HepG2 (cell line): ENCODE results near the gene SALL2. TPM values are rescaled to one million over a fixed set of nuclear protein-coding genes. Genes with fewer than 3 reads are reported as not detected.
A peak's percentile ranks its signal among the peaks of the same experiment; 100 is the strongest.

ENCODE experiments used
- DR1 ChIP-seq: sonication (generic); formaldehyde crosslinking; IDR thresholded peaks from 2 replicates; pipeline ENCODE4 v1.8.0; 2021; ENCODE audit warnings: mild to moderate bottlenecking, missing genetic modification reagents, inconsistent platforms
- HIVEP1 ChIP-seq: sonication (generic); formaldehyde crosslinking; IDR thresholded peaks from 2 replicates; pipeline ENCODE4 v1.4.0; 2020; ENCODE audit warnings: mild to moderate bottlenecking, missing genetic modification reagents
- KDM1A ChIP-seq: IDR thresholded peaks from 2 replicates; pipeline ENCODE4 v1.6.1; 2016; ENCODE audit warnings: missing compliant biosample characterization
- NCOA2 ChIP-seq: sonication (generic); formaldehyde crosslinking; IDR thresholded peaks from 2 replicates; pipeline ENCODE4 v1.8.0; 2022; ENCODE audit warnings: inconsistent platforms
- POLR2G ChIP-seq: fragments of 200-400 bp; formaldehyde crosslinking; IDR thresholded peaks from 2 replicates; pipeline ENCODE4 v1.6.1; 2018; ENCODE audit warnings: mild to moderate bottlenecking, low read depth, low read length, moderate library complexity
- PRDM4 ChIP-seq: sonication (generic); formaldehyde crosslinking; IDR thresholded peaks from 2 replicates; pipeline ENCODE4 v1.9.0; 2021; ENCODE audit warnings: missing genetic modification reagents, borderline replicate concordance
- SRY ChIP-seq: sonication (generic); formaldehyde crosslinking; IDR thresholded peaks from 2 replicates; pipeline ENCODE4 v1.8.0; 2022; ENCODE audit warnings: mild to moderate bottlenecking, missing genetic modification reagents
- TAF15 ChIP-seq: fragments of 200-400 bp; formaldehyde crosslinking; IDR thresholded peaks from one replicate; pipeline ENCODE4 v1.6.1; 2018; ENCODE audit warnings: mild to moderate bottlenecking, low read depth, low read length; ENCODE audit not compliant: poor library complexity, severe bottlenecking
- YY1 ChIP-seq: IDR thresholded peaks from 2 replicates; pipeline ENCODE4 v1.6.1; 2011; ENCODE audit warnings: low read length, low read depth, moderate library complexity, mild to moderate bottlenecking; ENCODE audit not compliant: insufficient read depth, insufficient replicate concordance
- ZBTB46 ChIP-seq: sonication (generic); formaldehyde crosslinking; IDR thresholded peaks from 2 replicates; pipeline ENCODE4 v1.4.0; 2020; ENCODE audit warnings: mild to moderate bottlenecking, missing genetic modification reagents, borderline replicate concordance
- ZNF432 ChIP-seq: sonication (generic); formaldehyde crosslinking; IDR thresholded peaks from 2 replicates; pipeline ENCODE4 v1.5.0; 2020; ENCODE audit warnings: missing genetic modification reagents, mild to moderate bottlenecking, borderline replicate concordance
- ZNF773 ChIP-seq: sonication (generic); formaldehyde crosslinking; IDR thresholded peaks from 2 replicates; pipeline ENCODE4 v1.4.0; 2020; ENCODE audit warnings: missing genetic modification reagents, borderline replicate concordance
- ZNF788 ChIP-seq: sonication (generic); formaldehyde crosslinking; IDR thresholded peaks from 2 replicates; pipeline ENCODE4 v1.5.0; 2020; ENCODE audit warnings: mild to moderate bottlenecking, missing genetic modification reagents, borderline replicate concordance
- ZSCAN29 ChIP-seq: sonication (generic); formaldehyde crosslinking; conservative IDR thresholded peaks from 2 replicates; pipeline ENCODE4 v1.4.0; 2020; ENCODE audit warnings: mild to moderate bottlenecking, missing genetic modification reagents
- polyA plus RNA-seq, 8 experiments: library from polyadenylated mRNA; depleted of rRNA in 3 of 8; stranded (reverse) in 7 of 8; unstranded in 1 of 8; fragments of >200 nt; fragmentation: Illumina TruSeq in 4 of 8; extraction: Trizol in 4 of 8; gene quantifications; 2 replicates each; pipeline versions ENCODE4 v1.2.1 to v1.2.3, GENCODE V29; 2011 to 2016; ENCODE audit warnings: low read depth in 4 of 8, missing spikeins in 1 of 8, mixed read lengths in 1 of 8; ENCODE audit not compliant: insufficient read depth in 1 of 8
- total RNA-seq, 5 experiments: library from RNA; depleted of rRNA; stranded (reverse); fragments of >200 nt; fragmentation: Illumina TruSeq; extraction: Trizol; gene quantifications; 2 replicates each; pipeline ENCODE4 v1.2.3, GENCODE V29; 2016; ENCODE audit warnings: low read depth in 1 of 5
- TF ChIP-seq, protein P1 (sequence below): sonication (generic); formaldehyde crosslinking; IDR thresholded peaks from 2 replicates; pipeline ENCODE4 v1.5.0; 2020; ENCODE audit warnings: mild to moderate bottlenecking, missing genetic modification reagents, borderline replicate concordance
- TF ChIP-seq, protein P2 (sequence below): sonication (generic); formaldehyde crosslinking; IDR thresholded peaks from 2 replicates; pipeline ENCODE4 v1.4.0; 2020; ENCODE audit warnings: missing genetic modification reagents

SALL2 gene
- total and polyA plus RNA-seq, 2 of the 13 experiments (the other 11 are each of a cell fraction or from before 2014, with no cell fraction given) = 4.9 to 5.8 TPM

GRCh38 chr14:21557084-21557901, 31.1 kb upstream of the SALL2 start (continued):
- no peak for TF ChIP-seq ZNF773 (CRISPR knock-in tag)
- no peak; the same call in 1 of the 2 replicates for TF ChIP-seq ZNF788 (CRISPR knock-in tag)
- no peak for TF ChIP-seq TAF15
- no peak for TF ChIP-seq POLR2G
- TF ChIP-seq ZNF432 (CRISPR knock-in tag) = no peak
- TF ChIP-seq YY1 = no peak
- no peak for TF ChIP-seq HIVEP1
- no peak for TF ChIP-seq PRDM4 (CRISPR knock-in tag)
- TF ChIP-seq ZSCAN29 (CRISPR knock-in tag) = no peak
- TF ChIP-seq NCOA2 = peak; percentile 74
- no peak for TF ChIP-seq ZBTB46 (CRISPR knock-in tag)
- no peak for TF ChIP-seq SRY (CRISPR knock-in tag)
- TF ChIP-seq, protein P1, sequence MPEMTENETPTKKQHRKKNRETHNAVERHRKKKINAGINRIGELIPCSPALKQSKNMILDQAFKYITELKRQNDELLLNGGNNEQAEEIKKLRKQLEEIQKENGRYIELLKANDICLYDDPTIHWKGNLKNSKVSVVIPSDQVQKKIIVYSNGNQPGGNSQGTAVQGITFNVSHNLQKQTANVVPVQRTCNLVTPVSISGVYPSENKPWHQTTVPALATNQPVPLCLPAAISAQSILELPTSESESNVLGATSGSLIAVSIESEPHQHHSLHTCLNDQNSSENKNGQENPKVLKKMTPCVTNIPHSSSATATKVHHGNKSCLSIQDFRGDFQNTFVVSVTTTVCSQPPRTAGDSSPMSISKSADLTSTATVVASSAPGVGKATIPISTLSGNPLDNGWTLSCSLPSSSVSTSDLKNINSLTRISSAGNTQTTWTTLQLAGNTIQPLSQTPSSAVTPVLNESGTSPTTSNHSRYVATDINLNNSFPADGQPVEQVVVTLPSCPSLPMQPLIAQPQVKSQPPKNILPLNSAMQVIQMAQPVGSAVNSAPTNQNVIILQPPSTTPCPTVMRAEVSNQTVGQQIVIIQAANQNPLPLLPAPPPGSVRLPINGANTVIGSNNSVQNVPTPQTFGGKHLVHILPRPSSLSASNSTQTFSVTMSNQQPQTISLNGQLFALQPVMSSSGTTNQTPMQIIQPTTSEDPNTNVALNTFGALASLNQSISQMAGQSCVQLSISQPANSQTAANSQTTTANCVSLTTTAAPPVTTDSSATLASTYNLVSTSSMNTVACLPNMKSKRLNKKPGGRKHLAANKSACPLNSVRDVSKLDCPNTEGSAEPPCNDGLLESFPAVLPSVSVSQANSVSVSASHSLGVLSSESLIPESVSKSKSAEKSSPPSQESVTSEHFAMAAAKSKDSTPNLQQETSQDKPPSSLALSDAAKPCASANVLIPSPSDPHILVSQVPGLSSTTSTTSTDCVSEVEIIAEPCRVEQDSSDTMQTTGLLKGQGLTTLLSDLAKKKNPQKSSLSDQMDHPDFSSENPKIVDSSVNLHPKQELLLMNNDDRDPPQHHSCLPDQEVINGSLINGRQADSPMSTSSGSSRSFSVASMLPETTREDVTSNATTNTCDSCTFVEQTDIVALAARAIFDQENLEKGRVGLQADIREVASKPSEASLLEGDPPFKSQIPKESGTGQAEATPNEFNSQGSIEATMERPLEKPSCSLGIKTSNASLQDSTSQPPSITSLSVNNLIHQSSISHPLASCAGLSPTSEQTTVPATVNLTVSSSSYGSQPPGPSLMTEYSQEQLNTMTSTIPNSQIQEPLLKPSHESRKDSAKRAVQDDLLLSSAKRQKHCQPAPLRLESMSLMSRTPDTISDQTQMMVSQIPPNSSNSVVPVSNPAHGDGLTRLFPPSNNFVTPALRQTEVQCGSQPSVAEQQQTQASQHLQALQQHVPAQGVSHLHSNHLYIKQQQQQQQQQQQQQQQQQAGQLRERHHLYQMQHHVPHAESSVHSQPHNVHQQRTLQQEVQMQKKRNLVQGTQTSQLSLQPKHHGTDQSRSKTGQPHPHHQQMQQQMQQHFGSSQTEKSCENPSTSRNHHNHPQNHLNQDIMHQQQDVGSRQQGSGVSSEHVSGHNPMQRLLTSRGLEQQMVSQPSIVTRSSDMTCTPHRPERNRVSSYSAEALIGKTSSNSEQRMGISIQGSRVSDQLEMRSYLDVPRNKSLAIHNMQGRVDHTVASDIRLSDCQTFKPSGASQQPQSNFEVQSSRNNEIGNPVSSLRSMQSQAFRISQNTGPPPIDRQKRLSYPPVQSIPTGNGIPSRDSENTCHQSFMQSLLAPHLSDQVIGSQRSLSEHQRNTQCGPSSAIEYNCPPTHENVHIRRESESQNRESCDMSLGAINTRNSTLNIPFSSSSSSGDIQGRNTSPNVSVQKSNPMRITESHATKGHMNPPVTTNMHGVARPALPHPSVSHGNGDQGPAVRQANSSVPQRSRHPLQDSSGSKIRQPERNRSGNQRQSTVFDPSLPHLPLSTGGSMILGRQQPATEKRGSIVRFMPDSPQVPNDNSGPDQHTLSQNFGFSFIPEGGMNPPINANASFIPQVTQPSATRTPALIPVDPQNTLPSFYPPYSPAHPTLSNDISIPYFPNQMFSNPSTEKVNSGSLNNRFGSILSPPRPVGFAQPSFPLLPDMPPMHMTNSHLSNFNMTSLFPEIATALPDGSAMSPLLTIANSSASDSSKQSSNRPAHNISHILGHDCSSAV (CRISPR knock-in tag) = no peak
- TF ChIP-seq DR1 = no peak
- no peak for TF ChIP-seq KDM1A (CRISPR knock-in tag)
- TF ChIP-seq, protein P2, sequence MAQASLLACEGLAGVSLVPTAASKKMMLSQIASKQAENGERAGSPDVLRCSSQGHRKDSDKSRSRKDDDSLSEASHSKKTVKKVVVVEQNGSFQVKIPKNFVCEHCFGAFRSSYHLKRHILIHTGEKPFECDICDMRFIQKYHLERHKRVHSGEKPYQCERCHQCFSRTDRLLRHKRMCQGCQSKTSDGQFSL (CRISPR knock-in tag) = no peak
